ENCODE data around the gene SLC9A2.

The SLC9A2 gene

GRCh38 chr2:102672107-102672776 lies 52.9 kb downstream of the SLC9A2 start:
- DNase-seq (ENCODE audit: low read depth in 2 of 3, low spot score in 1 of 3) = no peak

GRCh38 chr2:102674370-102674769 lies 55.0 kb downstream of the SLC9A2 start:
- DNase-seq (ENCODE audit: low read depth in 2 of 3, low spot score in 1 of 3) = no peak

- no peak for DNase-seq (ENCODE audit: low read depth in 2 of 3, low spot score in 1 of 3)
These were observed 55.5 kb downstream of the SLC9A2 start for GRCh38 chr2:102674836-102675235.

GRCh38 chr2:102677244-102678215 lies 58.2 kb downstream of the SLC9A2 start:
- no peak for DNase-seq (ENCODE audit: low read depth in 2 of 3, low spot score in 1 of 3)

- no peak for DNase-seq (ENCODE audit: low read depth in 2 of 3, low spot score in 1 of 3)
These were observed 59.1 kb downstream of the SLC9A2 start for GRCh38 chr2:102678442-102678841.

GRCh38 chr2:102686479-102687439 lies 67.4 kb downstream of the SLC9A2 start:
- no peak for DNase-seq (ENCODE audit: low read depth in 2 of 3, low spot score in 1 of 3)

- DNase-seq (ENCODE audit: low read depth in 2 of 3, low spot score in 1 of 3) = no peak
These were observed 70.7 kb downstream of the SLC9A2 start for GRCh38 chr2:102690012-102690411.

- DNase-seq (ENCODE audit: low read depth in 2 of 3, low spot score in 1 of 3) = no peak
These were observed 77.1 kb downstream of the SLC9A2 start for GRCh38 chr2:102696463-102696862.

- DNase-seq (ENCODE audit: low read depth in 2 of 3, low spot score in 1 of 3) = no peak
These were observed 79.2 kb downstream of the SLC9A2 start for GRCh38 chr2:102698369-102699111.

- DNase-seq (ENCODE audit: low read depth in 2 of 3, low spot score in 1 of 3) = no peak
These were observed 84.0 kb downstream of the SLC9A2 start for GRCh38 chr2:102703305-102703704.

- no peak for DNase-seq (ENCODE audit: low read depth in 2 of 3, low spot score in 1 of 3)
These were observed 84.4 kb downstream of the SLC9A2 start for GRCh38 chr2:102703748-102704147.

- no peak for DNase-seq (ENCODE audit: low read depth in 2 of 3, low spot score in 1 of 3)
These were observed 85.2 kb downstream of the SLC9A2 start for GRCh38 chr2:102704531-102704930.

GRCh38 chr2:102707796-102708695 lies 88.7 kb downstream of the SLC9A2 start:
- no peak for DNase-seq (ENCODE audit: low read depth in 2 of 3, low spot score in 1 of 3)

- no peak for DNase-seq (ENCODE audit: low read depth in 2 of 3, low spot score in 1 of 3)
These were observed 89.7 kb downstream of the SLC9A2 start for GRCh38 chr2:102708847-102709559.

- DNase-seq (ENCODE audit: low read depth in 2 of 3, low spot score in 1 of 3) = no peak
These were observed 98.1 kb downstream of the SLC9A2 start for GRCh38 chr2:102717308-102718018.

GRCh38 chr2:102718387-102719316 lies 99.3 kb downstream of the SLC9A2 start:
- no peak for DNase-seq (ENCODE audit: low read depth in 2 of 3, low spot score in 1 of 3)

GRCh38 chr2:102724016-102724490 lies 104.7 kb downstream of the SLC9A2 start:
- DNase-seq (ENCODE audit: low read depth in 2 of 3, low spot score in 1 of 3) = no peak
